HG02571 (cell line): ENCODE results near the gene SMIM24.

Experiments
- ATAC-seq: cut with Tn5 transposase; IDR thresholded peaks from one replicate; pipeline ENCODE4 v1.9.1; 2021; ENCODE audit warnings: mild to moderate bottlenecking, moderate library complexity; ENCODE audit not compliant: unreplicated experiment

The SMIM24 gene

GRCh38 chr19:3476830-3477229, 3.5 kb downstream of the SMIM24 start:
- ATAC-seq = no peak

GRCh38 chr19:3475449-3475848, 4.9 kb downstream of the SMIM24 start:
- no peak for ATAC-seq

- ATAC-seq = no peak
Measured at GRCh38 chr19:3474614-3475013, 5.7 kb downstream of the SMIM24 start.

- ATAC-seq = no peak
Measured at GRCh38 chr19:3474010-3474409, 6.3 kb downstream of the SMIM24 start.

GRCh38 chr19:3471954-3472655, 8.2 kb downstream of the SMIM24 start:
- no peak for ATAC-seq

GRCh38 chr19:3470500-3471128, 9.7 kb downstream of the SMIM24 start:
- no peak for ATAC-seq

GRCh38 chr19:3469638-3470499, 10.5 kb downstream of the SMIM24 start:
- no peak for ATAC-seq

- ATAC-seq = no peak
Measured at GRCh38 chr19:3468211-3468610, 12.1 kb downstream of the SMIM24 start.

- no peak for ATAC-seq
Measured at GRCh38 chr19:3467437-3468198, 12.7 kb downstream of the SMIM24 start.

GRCh38 chr19:3466635-3467034, 13.7 kb downstream of the SMIM24 start:
- ATAC-seq = no peak

- no peak for ATAC-seq
Measured at GRCh38 chr19:3465552-3465951, 14.8 kb downstream of the SMIM24 start.

- no peak for ATAC-seq
Measured at GRCh38 chr19:3464587-3465235, 15.6 kb downstream of the SMIM24 start.

GRCh38 chr19:3463714-3464586, 16.4 kb downstream of the SMIM24 start:
- ATAC-seq = no peak

GRCh38 chr19:3462991-3463713, 17.2 kb downstream of the SMIM24 start:
- no peak for ATAC-seq

- no peak for ATAC-seq
Measured at GRCh38 chr19:3459965-3460582, 20.3 kb downstream of the SMIM24 start.

GRCh38 chr19:3459089-3459881, 21.0 kb downstream of the SMIM24 start:
- ATAC-seq = no peak

GRCh38 chr19:3458229-3459088, 21.9 kb downstream of the SMIM24 start:
- no peak for ATAC-seq
